ENCODE results near the gene HOXB8.

- no peak for TF ChIP-seq CTCF (conservative IDR thresholded peaks at IDR 0.05 in 1 of 2, IDR thresholded peaks at IDR 0.05 in 1 of 2; ENCODE audit: low read depth in 1 of 2, low read length in 2 of 2)
- no peak for TF ChIP-seq EZH2 (IDR thresholded peaks at IDR 0.05; ENCODE audit: low read length, missing control alignments)
Measured at GRCh38 chr17:48563867-48564187, 51.3 kb downstream of the HOXB8 start.

Data from fibroblast of lung (primary cell).